Measurements from ENCODE around the gene MESD. TPM values are rescaled to one million over a fixed set of nuclear protein-coding genes. Genes with fewer than 3 reads are reported as not detected.

The MESD gene
- total and polyA plus RNA-seq, 9 of the 15 experiments (the other 6 are each of a cell fraction or from before 2014, with no cell fraction given), result 11.3 to 39.7 (median 22.8) TPM

DNA sequence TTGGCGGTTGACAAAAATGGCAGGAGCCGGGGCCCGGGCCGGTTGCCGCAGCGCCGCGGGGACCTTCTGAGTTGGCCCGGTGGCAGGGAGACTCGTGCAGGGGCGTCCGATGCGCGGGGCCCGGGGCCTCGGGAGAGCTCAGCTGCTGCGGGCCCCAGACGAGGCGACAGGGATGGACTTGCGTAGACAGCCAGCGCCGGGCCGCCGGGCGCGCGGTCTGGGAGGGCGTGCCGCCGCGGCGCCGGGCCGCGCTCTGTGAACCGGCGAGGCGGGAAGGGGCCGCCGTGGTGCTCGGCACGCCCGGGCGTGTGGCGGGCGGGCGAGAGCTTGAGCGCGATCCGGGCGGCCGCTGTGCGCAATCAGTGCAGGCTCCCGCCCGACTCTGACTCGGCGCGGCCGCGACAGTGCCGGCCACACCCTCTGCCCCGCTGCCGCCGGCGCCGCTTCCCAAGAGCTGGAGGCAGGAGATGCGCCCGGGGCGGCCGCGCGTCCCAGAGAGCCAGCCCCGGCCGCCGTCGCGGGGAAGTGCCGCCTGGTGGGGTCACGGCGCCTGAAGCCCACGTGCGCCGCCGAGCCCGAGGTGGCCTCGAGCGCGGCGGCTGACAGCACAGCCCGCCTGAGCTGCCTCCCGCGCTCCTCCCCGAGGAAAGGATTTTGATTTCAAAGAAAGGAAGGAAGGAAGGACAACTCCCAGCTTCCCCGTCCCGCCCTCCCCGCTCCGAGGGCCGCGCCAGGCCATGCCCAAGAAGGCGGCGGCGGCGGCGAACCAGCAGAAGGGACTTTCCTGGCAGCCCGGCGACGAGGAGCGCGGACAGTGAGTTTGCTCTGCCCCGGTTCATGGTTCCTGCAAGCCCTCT, 11.8 kb upstream of the MESD start (continued):
- TF ChIP-seq, protein P1, sequence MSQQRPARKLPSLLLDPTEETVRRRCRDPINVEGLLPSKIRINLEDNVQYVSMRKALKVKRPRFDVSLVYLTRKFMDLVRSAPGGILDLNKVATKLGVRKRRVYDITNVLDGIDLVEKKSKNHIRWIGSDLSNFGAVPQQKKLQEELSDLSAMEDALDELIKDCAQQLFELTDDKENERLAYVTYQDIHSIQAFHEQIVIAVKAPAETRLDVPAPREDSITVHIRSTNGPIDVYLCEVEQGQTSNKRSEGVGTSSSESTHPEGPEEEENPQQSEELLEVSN (IDR thresholded peaks at IDR 0.05; ENCODE audit: borderline replicate concordance in 1 of 2, extremely low read depth in 1 of 2, insufficient read depth in 1 of 2, insufficient read length in 1 of 2, low read depth in 1 of 2, low read length in 1 of 2, poor library complexity in 1 of 2, severe bottlenecking in 1 of 2), result peak; percentile 83 to 93
- TF ChIP-seq, protein P2, sequence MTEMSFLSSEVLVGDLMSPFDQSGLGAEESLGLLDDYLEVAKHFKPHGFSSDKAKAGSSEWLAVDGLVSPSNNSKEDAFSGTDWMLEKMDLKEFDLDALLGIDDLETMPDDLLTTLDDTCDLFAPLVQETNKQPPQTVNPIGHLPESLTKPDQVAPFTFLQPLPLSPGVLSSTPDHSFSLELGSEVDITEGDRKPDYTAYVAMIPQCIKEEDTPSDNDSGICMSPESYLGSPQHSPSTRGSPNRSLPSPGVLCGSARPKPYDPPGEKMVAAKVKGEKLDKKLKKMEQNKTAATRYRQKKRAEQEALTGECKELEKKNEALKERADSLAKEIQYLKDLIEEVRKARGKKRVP (CRISPR knock-in tag; IDR thresholded peaks at IDR 0.05), result no peak
- TF ChIP-seq CBX8 (IDR thresholded peaks at IDR 0.05; ENCODE audit: borderline replicate concordance, extremely low read depth, low read depth, low read length, poor library complexity, severe bottlenecking) (no peak), ZNF583 (CRISPR knock-in tag; IDR thresholded peaks at IDR 0.05) (no peak), TEAD4 (IDR thresholded peaks at IDR 0.05; ENCODE audit: low read length) (no peak), TEAD4 (CRISPR knock-in tag; IDR thresholded peaks at IDR 0.05; ENCODE audit: borderline replicate concordance) (0 out of 2 replicates have a peak, but pooled peaks have one; percentile 21), ZNF408 (CRISPR knock-in tag; IDR thresholded peaks at IDR 0.05; ENCODE audit: low read depth) (no peak), RFX5 (IDR thresholded peaks at IDR 0.05; ENCODE audit: low read depth, low read length) (no peak), RBBP5 (IDR thresholded peaks at IDR 0.05; ENCODE audit: borderline replicate concordance, insufficient read depth, low read length, poor library complexity, severe bottlenecking) (peak; percentile 83)
- TF ChIP-seq, protein P3, sequence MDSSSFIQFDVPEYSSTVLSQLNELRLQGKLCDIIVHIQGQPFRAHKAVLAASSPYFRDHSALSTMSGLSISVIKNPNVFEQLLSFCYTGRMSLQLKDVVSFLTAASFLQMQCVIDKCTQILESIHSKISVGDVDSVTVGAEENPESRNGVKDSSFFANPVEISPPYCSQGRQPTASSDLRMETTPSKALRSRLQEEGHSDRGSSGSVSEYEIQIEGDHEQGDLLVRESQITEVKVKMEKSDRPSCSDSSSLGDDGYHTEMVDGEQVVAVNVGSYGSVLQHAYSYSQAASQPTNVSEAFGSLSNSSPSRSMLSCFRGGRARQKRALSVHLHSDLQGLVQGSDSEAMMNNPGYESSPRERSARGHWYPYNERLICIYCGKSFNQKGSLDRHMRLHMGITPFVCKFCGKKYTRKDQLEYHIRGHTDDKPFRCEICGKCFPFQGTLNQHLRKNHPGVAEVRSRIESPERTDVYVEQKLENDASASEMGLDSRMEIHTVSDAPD (CRISPR knock-in tag; IDR thresholded peaks at IDR 0.05), result no peak
- TF ChIP-seq, protein P4, sequence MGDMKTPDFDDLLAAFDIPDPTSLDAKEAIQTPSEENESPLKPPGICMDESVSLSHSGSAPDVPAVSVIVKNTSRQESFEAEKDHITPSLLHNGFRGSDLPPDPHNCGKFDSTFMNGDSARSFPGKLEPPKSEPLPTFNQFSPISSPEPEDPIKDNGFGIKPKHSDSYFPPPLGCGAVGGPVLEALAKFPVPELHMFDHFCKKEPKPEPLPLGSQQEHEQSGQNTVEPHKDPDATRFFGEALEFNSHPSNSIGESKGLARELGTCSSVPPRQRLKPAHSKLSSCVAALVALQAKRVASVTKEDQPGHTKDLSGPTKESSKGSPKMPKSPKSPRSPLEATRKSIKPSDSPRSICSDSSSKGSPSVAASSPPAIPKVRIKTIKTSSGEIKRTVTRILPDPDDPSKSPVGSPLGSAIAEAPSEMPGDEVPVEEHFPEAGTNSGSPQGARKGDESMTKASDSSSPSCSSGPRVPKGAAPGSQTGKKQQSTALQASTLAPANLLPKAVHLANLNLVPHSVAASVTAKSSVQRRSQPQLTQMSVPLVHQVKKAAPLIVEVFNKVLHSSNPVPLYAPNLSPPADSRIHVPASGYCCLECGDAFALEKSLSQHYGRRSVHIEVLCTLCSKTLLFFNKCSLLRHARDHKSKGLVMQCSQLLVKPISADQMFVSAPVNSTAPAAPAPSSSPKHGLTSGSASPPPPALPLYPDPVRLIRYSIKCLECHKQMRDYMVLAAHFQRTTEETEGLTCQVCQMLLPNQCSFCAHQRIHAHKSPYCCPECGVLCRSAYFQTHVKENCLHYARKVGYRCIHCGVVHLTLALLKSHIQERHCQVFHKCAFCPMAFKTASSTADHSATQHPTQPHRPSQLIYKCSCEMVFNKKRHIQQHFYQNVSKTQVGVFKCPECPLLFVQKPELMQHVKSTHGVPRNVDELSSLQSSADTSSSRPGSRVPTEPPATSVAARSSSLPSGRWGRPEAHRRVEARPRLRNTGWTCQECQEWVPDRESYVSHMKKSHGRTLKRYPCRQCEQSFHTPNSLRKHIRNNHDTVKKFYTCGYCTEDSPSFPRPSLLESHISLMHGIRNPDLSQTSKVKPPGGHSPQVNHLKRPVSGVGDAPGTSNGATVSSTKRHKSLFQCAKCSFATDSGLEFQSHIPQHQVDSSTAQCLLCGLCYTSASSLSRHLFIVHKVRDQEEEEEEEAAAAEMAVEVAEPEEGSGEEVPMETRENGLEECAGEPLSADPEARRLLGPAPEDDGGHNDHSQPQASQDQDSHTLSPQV (IDR thresholded peaks at IDR 0.05), result peak; percentile 76
- TF ChIP-seq, protein P5, sequence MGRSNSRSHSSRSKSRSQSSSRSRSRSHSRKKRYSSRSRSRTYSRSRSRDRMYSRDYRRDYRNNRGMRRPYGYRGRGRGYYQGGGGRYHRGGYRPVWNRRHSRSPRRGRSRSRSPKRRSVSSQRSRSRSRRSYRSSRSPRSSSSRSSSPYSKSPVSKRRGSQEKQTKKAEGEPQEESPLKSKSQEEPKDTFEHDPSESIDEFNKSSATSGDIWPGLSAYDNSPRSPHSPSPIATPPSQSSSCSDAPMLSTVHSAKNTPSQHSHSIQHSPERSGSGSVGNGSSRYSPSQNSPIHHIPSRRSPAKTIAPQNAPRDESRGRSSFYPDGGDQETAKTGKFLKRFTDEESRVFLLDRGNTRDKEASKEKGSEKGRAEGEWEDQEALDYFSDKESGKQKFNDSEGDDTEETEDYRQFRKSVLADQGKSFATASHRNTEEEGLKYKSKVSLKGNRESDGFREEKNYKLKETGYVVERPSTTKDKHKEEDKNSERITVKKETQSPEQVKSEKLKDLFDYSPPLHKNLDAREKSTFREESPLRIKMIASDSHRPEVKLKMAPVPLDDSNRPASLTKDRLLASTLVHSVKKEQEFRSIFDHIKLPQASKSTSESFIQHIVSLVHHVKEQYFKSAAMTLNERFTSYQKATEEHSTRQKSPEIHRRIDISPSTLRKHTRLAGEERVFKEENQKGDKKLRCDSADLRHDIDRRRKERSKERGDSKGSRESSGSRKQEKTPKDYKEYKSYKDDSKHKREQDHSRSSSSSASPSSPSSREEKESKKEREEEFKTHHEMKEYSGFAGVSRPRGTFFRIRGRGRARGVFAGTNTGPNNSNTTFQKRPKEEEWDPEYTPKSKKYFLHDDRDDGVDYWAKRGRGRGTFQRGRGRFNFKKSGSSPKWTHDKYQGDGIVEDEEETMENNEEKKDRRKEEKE (IDR thresholded peaks at IDR 0.05; ENCODE audit: borderline replicate concordance in 1 of 2, control insufficient read depth in 1 of 2, low read depth in 2 of 2, low read length in 1 of 2), result no peak
